Astrocyte (in vitro differentiated cells and primary cell): Measurements from ENCODE around the gene ZDHHC14.

Experiments
- CTCF ChIP-seq: IDR thresholded peaks from 2 replicates; pipeline ENCODE4 v1.5.1; 2011; ENCODE audit warnings: low read depth, mild to moderate bottlenecking, inconsistent platforms, low read length, moderate library complexity; ENCODE audit not compliant: insufficient read depth
- EZH2 ChIP-seq: IDR thresholded peaks from 2 replicates; pipeline ENCODE4 v1.6.1; 2012; ENCODE audit warnings: mild to moderate bottlenecking, low read length, inconsistent platforms; ENCODE audit not compliant: insufficient read depth

DNA sequence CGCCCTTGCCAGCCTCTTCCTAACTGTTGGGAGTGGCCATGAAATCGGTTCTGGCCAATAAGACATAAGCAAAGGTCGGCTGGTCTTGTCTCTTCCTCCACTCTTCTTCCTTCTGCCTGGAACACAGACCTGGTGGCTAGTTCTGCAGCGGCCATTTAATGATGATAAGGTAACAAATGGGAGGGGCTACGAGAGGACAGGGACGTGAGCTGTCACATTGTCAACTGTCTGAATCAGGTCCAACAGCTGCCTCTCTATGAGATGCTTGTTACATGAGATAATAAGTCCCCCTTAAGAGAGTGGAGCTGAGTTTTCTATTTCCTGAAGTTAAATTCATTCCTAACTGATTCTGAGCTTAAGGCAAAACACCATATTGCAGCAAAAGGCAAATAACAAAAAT lies 45.2 kb upstream of the ZDHHC14 start:
- no peak for TF ChIP-seq CTCF
- no peak for TF ChIP-seq EZH2
